ENCODE data around the gene RCE1.
"Not testable (repeated sequence)": the region's sequence is repeated elsewhere in the genome, so short reads cannot be mapped to it uniquely, and the experiment has no call there.

Gene RCE1

DNA sequence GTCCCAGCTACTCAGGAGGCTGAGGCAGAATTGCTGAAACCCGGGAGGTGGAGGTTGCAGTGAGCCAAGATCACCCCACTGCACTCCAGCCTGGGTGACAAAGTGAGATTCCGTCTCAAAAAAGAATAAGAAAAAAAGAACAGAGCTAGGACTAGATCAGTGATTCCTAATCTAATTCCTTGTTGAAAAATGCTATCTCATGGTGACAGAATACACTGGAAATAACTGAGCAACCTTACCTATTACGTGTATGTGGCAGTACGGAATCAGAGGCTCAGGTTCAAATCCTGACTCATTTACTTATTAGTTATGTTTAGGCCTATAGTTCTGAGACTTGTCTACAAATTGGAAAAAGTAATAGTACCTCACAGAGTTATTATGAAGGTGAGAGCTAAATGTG is 19.5 kb upstream of the RCE1 start:
- Histone ChIP-seq H3K4me3 (ENCODE audit: low read length in 2 of 2) (no peak overlapping the region), H3K36me3 (ENCODE audit: control insufficient read depth in 2 of 2, insufficient read depth in 2 of 2, low read length in 2 of 2) (peaks cover 0 to 9% of the 10 kb centered on the region in 2 donors), H3K27ac (ENCODE audit: low read length) (no peak overlapping the region), H3K4me1 (ENCODE audit: control insufficient read depth, insufficient read depth, low read length) (no peaks in the 10 kb centered on the region), H3K27me3 (ENCODE audit: control insufficient read depth in 1 of 2, insufficient read depth in 2 of 2, low read length in 2 of 2) (no peaks in the 10 kb centered on the region), H3K9me3 (ENCODE audit: control insufficient read depth in 2 of 2, low read length in 2 of 2) (no peaks in the 10 kb centered on the region), H3K9ac (ENCODE audit: low read length in 2 of 2) (no peak overlapping the region)

DNA sequence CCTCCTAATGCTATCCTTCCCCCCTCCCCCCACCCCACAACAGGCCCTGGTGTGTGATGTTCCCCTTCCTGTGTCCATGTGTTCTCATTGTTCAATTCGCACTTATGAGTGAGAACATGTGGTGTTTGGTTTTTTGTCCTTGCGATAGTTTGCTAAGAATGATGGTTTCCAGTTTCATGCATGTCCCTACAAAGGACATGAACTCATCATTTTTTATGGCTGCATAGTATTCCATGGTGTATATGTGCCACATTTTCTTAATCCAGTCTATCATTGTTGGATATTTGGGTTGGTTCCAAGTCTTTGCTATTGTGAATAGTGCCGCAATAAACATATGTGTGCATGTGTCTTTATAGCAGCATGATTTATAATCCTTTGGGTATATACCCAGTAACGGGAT is 18.7 kb upstream of the RCE1 start:
- not testable (repeated sequence) for H3K9me3 ChIP-seq (ENCODE audit: control insufficient read depth in 2 of 2, low read length in 2 of 2); H3K4me1 ChIP-seq (ENCODE audit: control insufficient read depth, insufficient read depth, low read length); H3K4me3 ChIP-seq (ENCODE audit: low read length in 2 of 2); H3K9ac ChIP-seq (ENCODE audit: low read length in 2 of 2); H3K27me3 ChIP-seq (ENCODE audit: control insufficient read depth in 1 of 2, insufficient read depth in 2 of 2, low read length in 2 of 2); H3K36me3 ChIP-seq (ENCODE audit: control insufficient read depth in 2 of 2, insufficient read depth in 2 of 2, low read length in 2 of 2); H3K27ac ChIP-seq (ENCODE audit: low read length)

DNA sequence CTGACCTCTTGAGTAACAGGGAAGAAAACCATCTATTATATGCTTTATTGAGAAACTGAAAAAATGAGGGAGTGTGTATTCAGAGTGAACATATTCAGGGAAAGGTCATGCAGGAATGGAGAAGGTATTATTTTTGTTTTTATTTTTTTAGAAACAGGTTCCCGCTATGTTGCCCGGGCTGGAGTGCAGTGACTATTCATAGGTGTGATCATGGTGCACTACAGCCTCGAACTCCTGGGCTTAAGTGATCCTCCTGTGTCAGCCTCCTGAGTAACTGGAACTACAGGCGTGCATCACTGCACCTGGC is 8.7 kb upstream of the RCE1 start:
- H3K4me3 ChIP-seq (ENCODE audit: low read length in 2 of 2): no peak overlapping the region
- no peak overlapping the region for H3K27ac ChIP-seq (ENCODE audit: low read length)
- H3K9ac ChIP-seq (ENCODE audit: low read length in 2 of 2): no peak overlapping the region
- peaks cover 0 to 9% of the 10 kb centered on the region in 2 donors for H3K36me3 ChIP-seq (ENCODE audit: control insufficient read depth in 2 of 2, insufficient read depth in 2 of 2, low read length in 2 of 2)
- no peaks in the 10 kb centered on the region for H3K4me1 ChIP-seq (ENCODE audit: control insufficient read depth, insufficient read depth, low read length)
- H3K27me3 ChIP-seq (ENCODE audit: control insufficient read depth in 1 of 2, insufficient read depth in 2 of 2, low read length in 2 of 2): no peaks in the 10 kb centered on the region
- H3K9me3 ChIP-seq (ENCODE audit: control insufficient read depth in 2 of 2, low read length in 2 of 2): no peaks in the 10 kb centered on the region

DNA sequence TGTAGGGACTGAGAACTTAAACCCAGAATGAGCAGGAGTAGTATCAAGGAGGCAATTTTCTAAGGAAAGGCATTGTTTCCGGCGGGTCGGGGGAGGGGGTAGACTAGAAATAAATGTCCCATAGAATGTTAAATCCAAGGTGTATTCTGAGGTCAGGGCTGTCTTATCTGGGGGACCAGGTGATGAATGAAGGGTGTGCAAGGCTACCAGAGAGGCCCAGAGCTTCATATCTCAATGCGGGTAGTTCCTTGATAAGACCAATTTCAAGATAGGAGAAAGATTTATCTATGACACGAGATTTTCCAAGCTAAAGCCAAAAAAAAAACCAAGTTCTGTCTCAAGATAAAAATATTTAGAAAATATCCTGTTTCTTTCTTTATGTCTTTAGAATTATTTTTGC is 8.3 kb upstream of the RCE1 start:
- Histone ChIP-seq H3K9me3 (ENCODE audit: control insufficient read depth in 2 of 2, low read length in 2 of 2) (no peaks in the 10 kb centered on the region), H3K4me3 (ENCODE audit: low read length in 2 of 2) (no peak overlapping the region), H3K27me3 (ENCODE audit: control insufficient read depth in 1 of 2, insufficient read depth in 2 of 2, low read length in 2 of 2) (no peaks in the 10 kb centered on the region), H3K4me1 (ENCODE audit: control insufficient read depth, insufficient read depth, low read length) (no peaks in the 10 kb centered on the region), H3K9ac (ENCODE audit: low read length in 2 of 2) (no peak overlapping the region), H3K36me3 (ENCODE audit: control insufficient read depth in 2 of 2, insufficient read depth in 2 of 2, low read length in 2 of 2) (peaks cover 0 to 12% of the 10 kb centered on the region in 2 donors), H3K27ac (ENCODE audit: low read length) (no peak overlapping the region)

DNA sequence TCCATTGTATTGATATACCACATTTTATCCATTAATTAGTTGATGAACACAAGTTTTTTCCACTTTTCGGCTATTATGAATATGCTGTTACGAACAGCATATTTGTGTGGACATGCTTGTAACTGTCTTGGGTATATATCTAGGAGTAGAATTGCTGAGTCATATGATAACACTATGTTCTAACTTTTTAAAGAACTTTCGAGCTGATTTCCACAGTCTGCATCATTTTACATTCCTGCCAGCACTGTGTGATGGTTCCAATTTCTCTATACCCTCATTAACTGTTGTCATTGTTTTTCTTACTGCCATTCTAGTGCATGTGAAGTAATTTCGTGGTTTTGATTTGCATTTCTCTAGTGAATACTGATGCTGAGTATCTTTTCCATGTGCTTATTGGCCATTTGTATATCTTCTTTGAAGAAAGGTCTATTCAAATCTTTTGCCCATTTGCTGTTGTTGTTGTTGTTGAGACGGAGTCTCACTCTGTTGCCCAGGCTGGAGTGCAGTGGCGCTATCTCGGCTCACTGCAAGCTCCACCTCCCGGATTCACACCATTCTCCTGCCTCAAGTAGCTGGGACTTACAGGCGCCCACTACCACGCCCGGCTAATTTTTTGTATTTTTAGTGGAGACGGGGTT is 7.4 kb upstream of the RCE1 start:
- Histone ChIP-seq H3K4me1 (ENCODE audit: control insufficient read depth, insufficient read depth, low read length) (no peaks in the 10 kb centered on the region), H3K27ac (ENCODE audit: low read length) (no peak overlapping the region), H3K36me3 (ENCODE audit: control insufficient read depth in 2 of 2, insufficient read depth in 2 of 2, low read length in 2 of 2) (peaks cover 0 to 12% of the 10 kb centered on the region in 2 donors), H3K9me3 (ENCODE audit: control insufficient read depth in 2 of 2, low read length in 2 of 2) (no peaks in the 10 kb centered on the region), H3K4me3 (ENCODE audit: low read length in 2 of 2) (no peak overlapping the region), H3K9ac (ENCODE audit: low read length in 2 of 2) (no peak overlapping the region), H3K27me3 (ENCODE audit: control insufficient read depth in 1 of 2, insufficient read depth in 2 of 2, low read length in 2 of 2) (no peaks in the 10 kb centered on the region)

DNA sequence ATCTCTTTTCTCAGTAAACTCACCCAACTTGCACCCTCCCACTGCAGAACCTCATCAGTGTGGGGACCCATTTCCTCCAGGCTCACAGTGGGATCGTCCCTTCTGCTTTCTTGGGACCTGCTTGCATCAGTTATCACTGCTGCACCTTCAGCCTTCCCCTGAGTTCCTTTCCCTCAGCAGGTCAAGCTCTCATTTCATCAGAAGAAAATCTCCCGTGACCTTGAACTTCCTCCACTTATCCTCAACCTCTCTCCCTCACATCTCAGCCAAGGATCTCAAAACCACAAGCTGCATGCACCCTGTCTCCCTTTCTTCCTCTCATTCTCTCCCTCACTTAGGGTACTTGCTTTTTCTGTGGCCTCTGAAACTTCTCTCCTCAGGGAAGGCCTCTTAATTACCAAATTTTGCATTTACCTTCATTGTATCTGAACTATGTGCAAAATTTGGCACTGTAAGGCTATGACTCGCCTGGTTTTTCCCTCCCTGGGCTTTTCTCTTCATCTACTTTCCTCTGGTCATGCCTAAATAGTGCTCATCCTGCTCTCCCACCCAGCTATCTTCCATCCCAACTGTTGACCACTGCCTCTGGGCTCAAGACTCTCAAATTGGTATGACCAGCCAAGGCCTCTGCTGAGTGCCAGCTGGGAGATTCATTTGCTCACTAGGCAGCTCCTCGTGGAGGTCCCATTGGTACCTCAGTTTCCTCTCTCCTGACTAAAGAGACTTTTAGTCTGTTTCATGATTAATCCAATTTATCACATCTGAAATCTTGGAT is 2.7 kb upstream of the RCE1 start:
- H3K4me3 ChIP-seq (ENCODE audit: low read length in 2 of 2): no peak overlapping the region
- H3K27ac ChIP-seq (ENCODE audit: low read length): no peak overlapping the region
- H3K9ac ChIP-seq (ENCODE audit: low read length in 2 of 2): peak overlapping the region in 1 of 2 donors; percentile 13
- no peaks in the 10 kb centered on the region for H3K9me3 ChIP-seq (ENCODE audit: control insufficient read depth in 2 of 2, low read length in 2 of 2)
- peaks cover 0 to 13% of the 10 kb centered on the region in 2 donors for H3K36me3 ChIP-seq (ENCODE audit: control insufficient read depth in 2 of 2, insufficient read depth in 2 of 2, low read length in 2 of 2)
- no peaks in the 10 kb centered on the region for H3K27me3 ChIP-seq (ENCODE audit: control insufficient read depth in 1 of 2, insufficient read depth in 2 of 2, low read length in 2 of 2)
- peaks cover 35% of the 10 kb centered on the region for H3K4me1 ChIP-seq (ENCODE audit: control insufficient read depth, insufficient read depth, low read length)

DNA sequence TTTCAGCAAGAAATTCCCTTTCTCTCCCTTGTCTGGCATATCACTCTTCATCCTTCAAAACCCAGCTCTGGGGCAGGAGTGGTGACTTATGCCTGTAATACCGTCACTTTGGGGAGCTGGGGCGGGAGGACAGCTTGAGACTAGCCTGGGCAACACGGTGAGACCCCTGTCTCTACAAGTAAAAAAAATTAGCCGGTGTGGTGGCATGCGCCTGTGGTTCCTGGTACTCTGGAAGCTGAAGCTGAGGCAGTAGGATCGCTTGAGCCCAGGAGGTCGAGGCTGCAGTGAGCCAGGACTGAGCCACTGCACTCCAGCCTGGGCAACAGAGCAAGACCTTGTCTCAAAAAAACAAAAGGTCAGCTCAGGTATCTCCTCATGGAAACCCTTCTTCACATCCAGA is 1.4 kb upstream of the RCE1 start:
- H3K4me1 ChIP-seq (ENCODE audit: control insufficient read depth, insufficient read depth, low read length): peaks cover 35% of the 10 kb centered on the region
- peaks cover 0 to 18% of the 10 kb centered on the region in 2 donors for H3K36me3 ChIP-seq (ENCODE audit: control insufficient read depth in 2 of 2, insufficient read depth in 2 of 2, low read length in 2 of 2)
- H3K27ac ChIP-seq (ENCODE audit: low read length): no peak overlapping the region
- no peaks in the 10 kb centered on the region for H3K27me3 ChIP-seq (ENCODE audit: control insufficient read depth in 1 of 2, insufficient read depth in 2 of 2, low read length in 2 of 2)
- no peaks in the 10 kb centered on the region for H3K9me3 ChIP-seq (ENCODE audit: control insufficient read depth in 2 of 2, low read length in 2 of 2)
- peak overlapping the region; percentile 96 for H3K9ac ChIP-seq (ENCODE audit: low read length in 2 of 2)
- peak overlapping the region; percentile 99 to 100 for H3K4me3 ChIP-seq (ENCODE audit: low read length in 2 of 2)

DNA sequence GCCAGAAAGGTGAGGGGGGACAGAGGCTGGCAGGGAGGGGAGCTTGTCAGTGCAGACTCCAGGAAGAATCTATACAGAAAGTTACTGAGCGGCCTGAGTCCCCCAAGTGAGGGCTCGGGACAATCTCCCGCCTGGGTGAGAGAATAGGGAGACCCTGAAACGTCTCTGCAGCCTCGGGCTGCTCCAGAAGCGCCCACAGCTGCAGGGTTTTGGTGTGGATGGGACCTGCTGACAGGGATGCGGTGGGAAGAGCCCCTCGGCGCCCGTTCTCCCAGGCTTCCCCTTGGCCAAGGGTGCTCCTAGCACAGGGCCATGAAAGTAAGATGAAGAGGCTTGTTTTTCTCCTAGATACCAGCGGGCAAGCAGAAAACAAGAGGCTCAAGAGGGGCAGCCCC is 743 bp upstream of the RCE1 start:
- no peaks in the 10 kb centered on the region for H3K9me3 ChIP-seq (ENCODE audit: control insufficient read depth in 2 of 2, low read length in 2 of 2)
- no peaks in the 10 kb centered on the region for H3K27me3 ChIP-seq (ENCODE audit: control insufficient read depth in 1 of 2, insufficient read depth in 2 of 2, low read length in 2 of 2)
- peak overlapping the region; percentile 92 for H3K27ac ChIP-seq (ENCODE audit: low read length)
- peak overlapping the region; percentile 99 to 100 for H3K4me3 ChIP-seq (ENCODE audit: low read length in 2 of 2)
- H3K36me3 ChIP-seq (ENCODE audit: control insufficient read depth in 2 of 2, insufficient read depth in 2 of 2, low read length in 2 of 2): peaks cover 0 to 19% of the 10 kb centered on the region in 2 donors
- H3K9ac ChIP-seq (ENCODE audit: low read length in 2 of 2): peak overlapping the region; percentile 96
- H3K4me1 ChIP-seq (ENCODE audit: control insufficient read depth, insufficient read depth, low read length): peaks cover 35% of the 10 kb centered on the region

DNA sequence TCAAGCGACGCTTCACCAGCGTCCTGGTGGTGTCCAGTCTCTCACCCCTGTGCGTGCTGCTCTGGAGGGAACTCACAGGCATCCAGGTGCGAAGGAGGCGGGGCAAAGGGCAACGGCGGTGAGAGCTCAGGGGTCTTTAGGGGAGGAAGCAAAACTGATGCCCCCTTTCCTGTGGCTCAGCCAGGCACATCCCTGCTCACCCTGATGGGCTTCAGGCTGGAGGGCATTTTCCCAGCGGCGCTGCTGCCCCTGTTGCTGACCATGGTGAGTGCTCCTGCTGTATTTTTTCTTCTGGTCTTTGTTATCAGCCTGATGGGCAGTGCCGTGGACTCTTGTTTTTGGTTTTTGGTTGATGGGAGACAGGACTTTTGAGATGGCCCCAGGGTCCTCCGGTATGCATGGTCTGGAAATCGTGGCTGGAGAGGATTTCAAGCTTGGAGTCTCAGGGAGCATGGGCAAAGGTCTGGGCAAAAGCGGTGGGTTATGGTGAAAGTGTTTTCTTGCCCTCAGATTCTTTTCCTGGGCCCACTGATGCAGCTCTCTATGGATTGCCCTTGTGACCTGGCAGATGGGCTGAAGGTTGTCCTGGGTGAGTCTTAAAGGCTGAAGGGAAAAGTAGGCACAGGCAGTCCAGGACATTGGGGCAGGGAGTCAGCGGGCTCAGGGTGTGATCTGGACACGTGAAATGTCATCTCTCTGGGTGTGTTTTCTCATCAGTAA is 695 bp downstream of the RCE1 start:
- Histone ChIP-seq H3K4me1 (ENCODE audit: control insufficient read depth, insufficient read depth, low read length) (peaks cover 35% of the 10 kb centered on the region), H3K9ac (ENCODE audit: low read length in 2 of 2) (peak overlapping the region; percentile 95 to 96), H3K27ac (ENCODE audit: low read length) (peak overlapping the region; percentile 92), H3K36me3 (ENCODE audit: control insufficient read depth in 2 of 2, insufficient read depth in 2 of 2, low read length in 2 of 2) (peaks cover 0 to 18% of the 10 kb centered on the region in 2 donors), H3K4me3 (ENCODE audit: low read length in 2 of 2) (peak overlapping the region; percentile 99 to 100), H3K9me3 (ENCODE audit: control insufficient read depth in 2 of 2, low read length in 2 of 2) (no peaks in the 10 kb centered on the region), H3K27me3 (ENCODE audit: control insufficient read depth in 1 of 2, insufficient read depth in 2 of 2, low read length in 2 of 2) (no peaks in the 10 kb centered on the region)

DNA sequence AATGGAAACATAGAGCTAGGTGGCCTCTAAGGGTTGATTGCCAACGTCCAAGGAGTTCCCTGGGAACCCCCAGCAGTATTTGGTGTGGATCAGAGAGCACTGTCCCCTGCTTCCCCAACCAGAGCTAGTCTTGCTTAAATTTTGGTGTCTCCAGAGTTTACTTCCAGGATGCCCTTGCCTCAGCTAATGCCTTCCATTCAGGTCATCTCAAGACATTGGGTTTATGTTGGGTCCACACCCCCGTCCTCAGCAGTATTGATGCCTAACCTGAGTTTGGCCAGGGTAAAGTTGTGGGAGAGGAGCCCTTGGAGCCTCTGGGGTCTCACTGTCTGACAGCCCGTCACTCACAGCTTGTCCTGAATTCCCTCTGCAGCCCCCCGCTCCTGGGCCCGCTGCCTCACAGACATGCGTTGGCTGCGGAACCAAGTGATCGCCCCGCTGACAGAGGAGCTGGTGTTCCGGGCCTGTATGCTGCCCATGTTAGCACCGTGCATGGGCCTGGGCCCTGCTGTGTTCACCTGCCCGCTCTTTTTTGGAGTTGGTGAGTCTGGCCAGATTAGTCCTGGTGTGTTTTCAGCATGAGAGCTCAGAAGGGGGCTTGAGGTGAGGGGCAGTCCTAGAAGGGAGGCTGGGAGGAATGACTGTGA is 1.4 kb downstream of the RCE1 start:
- H3K27ac ChIP-seq (ENCODE audit: low read length): no peak overlapping the region
- no peaks in the 10 kb centered on the region for H3K9me3 ChIP-seq (ENCODE audit: control insufficient read depth in 2 of 2, low read length in 2 of 2)
- peaks cover 0 to 15% of the 10 kb centered on the region in 2 donors for H3K36me3 ChIP-seq (ENCODE audit: control insufficient read depth in 2 of 2, insufficient read depth in 2 of 2, low read length in 2 of 2)
- H3K4me3 ChIP-seq (ENCODE audit: low read length in 2 of 2): peak overlapping the region; percentile 99 to 100
- peaks cover 35% of the 10 kb centered on the region for H3K4me1 ChIP-seq (ENCODE audit: control insufficient read depth, insufficient read depth, low read length)
- no peaks in the 10 kb centered on the region for H3K27me3 ChIP-seq (ENCODE audit: control insufficient read depth in 1 of 2, insufficient read depth in 2 of 2, low read length in 2 of 2)
- no peak overlapping the region for H3K9ac ChIP-seq (ENCODE audit: low read length in 2 of 2)

Measured in stomach smooth muscle (tissue), 2 donors.